Loucy (cell line): ENCODE results near the gene PTPN3.

ENCODE experiments used
- H2AFZ ChIP-seq: fragments of 200-600 bp; sonication (generic); 2 replicates; pipeline ENCODE4 v1.6.0; 2016; ENCODE audit warnings: antibody characterized with exemption, mild to moderate bottlenecking, low read length, moderate library complexity
- H3F3A ChIP-seq: fragments of 200-600 bp; 2 replicates; pipeline ENCODE4 v1.6.0; 2016; ENCODE audit warnings: antibody characterized with exemption, low read depth, mild to moderate bottlenecking
- H3K27me3 ChIP-seq: fragments of 200-600 bp; sonication (generic); 2 replicates; pipeline ENCODE4 v1.6.1; 2014; ENCODE audit warnings: low read length, mild to moderate bottlenecking; ENCODE audit not compliant: insufficient read depth, poor library complexity, severe bottlenecking
- H3K36me3 ChIP-seq: fragments of 200-600 bp; sonication (generic); 2 replicates; pipeline ENCODE4 v1.6.1; 2016; ENCODE audit warnings: low read length; ENCODE audit not compliant: insufficient read depth
- H3K4me1 ChIP-seq: fragments of 200-600 bp; sonication (generic); 2 replicates; pipeline ENCODE4 v1.5.1; 2014; ENCODE audit warnings: low read length, mild to moderate bottlenecking; ENCODE audit not compliant: insufficient read depth, poor library complexity, severe bottlenecking
- H3K4me2 ChIP-seq: fragments of 200-600 bp; sonication (generic); 2 replicates; pipeline ENCODE4 v1.6.0; 2014; ENCODE audit warnings: antibody characterized with exemption, low read length, low read depth, mild to moderate bottlenecking; ENCODE audit not compliant: poor library complexity, severe bottlenecking
- H3K4me3 ChIP-seq: fragments of 200-600 bp; sonication (generic); 2 replicates; pipeline ENCODE4 v1.5.1; 2014; ENCODE audit warnings: low read length, mild to moderate bottlenecking, mixed read lengths; ENCODE audit not compliant: poor library complexity, severe bottlenecking
- H3K79me2 ChIP-seq: fragments of 200-600 bp; sonication (generic); 2 replicates; pipeline ENCODE4 v1.6.1; 2014; ENCODE audit warnings: low read length; ENCODE audit not compliant: insufficient read depth
- H3K9ac ChIP-seq: fragments of 200-600 bp; sonication (generic); 2 replicates; pipeline ENCODE4 v1.6.0; 2014; ENCODE audit warnings: mild to moderate bottlenecking, low read depth, low read length, moderate library complexity; ENCODE audit not compliant: poor library complexity, severe bottlenecking
- H3K9me2 ChIP-seq: fragments of 200-600 bp; sonication (generic); replicated peaks from 2 replicates; pipeline ENCODE4 v1.6.1; 2016; ENCODE audit warnings: low read depth, low read length, mixed read lengths
- H3K9me3 ChIP-seq: fragments of 200-600 bp; sonication (generic); 2 replicates; pipeline ENCODE4 v1.6.1; 2014; ENCODE audit warnings: mild to moderate bottlenecking, antibody characterized with exemption, low read length, low read depth; ENCODE audit not compliant: insufficient read depth
- H4K20me1 ChIP-seq: fragments of 200-600 bp; sonication (generic); 2 replicates; pipeline ENCODE4 v1.6.0; 2014; ENCODE audit warnings: antibody characterized with exemption, low read length, mild to moderate bottlenecking; ENCODE audit not compliant: insufficient read depth, poor library complexity, severe bottlenecking
- EZH2phosphoT487 ChIP-seq: fragments of 200-600 bp; IDR thresholded peaks from 2 replicates; pipeline ENCODE4 v1.6.1; 2018; ENCODE audit warnings: antibody characterized with exemption, mild to moderate bottlenecking, moderate library complexity, borderline replicate concordance
- TF ChIP-seq, protein P1 (sequence below): fragments of 200-600 bp; sonication (generic); conservative IDR thresholded peaks from 2 replicates; pipeline ENCODE4 v1.5.1; 2014; ENCODE audit warnings: mild to moderate bottlenecking, antibody characterized with exemption, low read length

Gene PTPN3

GRCh38 chr9:109499631-109500410 lies 1.7 kb upstream of the PTPN3 start:
- Histone ChIP-seq H3F3A (no peaks in the 10 kb centered on the region), H3K27me3 (no peaks in the 10 kb centered on the region), H3K4me2 (no peak overlapping the region), H3K4me3 (no peak overlapping the region), H3K36me3 (no peaks in the 10 kb centered on the region), H3K9me3 (no peaks in the 10 kb centered on the region), H4K20me1 (no peaks in the 10 kb centered on the region), H3K9me2 (no peaks in the 10 kb centered on the region), H3K79me2 (no peaks in the 10 kb centered on the region), H3K9ac (no peak overlapping the region), H3K4me1 (no peaks in the 10 kb centered on the region), H2AFZ (no peak overlapping the region)
- TF ChIP-seq, protein P1, sequence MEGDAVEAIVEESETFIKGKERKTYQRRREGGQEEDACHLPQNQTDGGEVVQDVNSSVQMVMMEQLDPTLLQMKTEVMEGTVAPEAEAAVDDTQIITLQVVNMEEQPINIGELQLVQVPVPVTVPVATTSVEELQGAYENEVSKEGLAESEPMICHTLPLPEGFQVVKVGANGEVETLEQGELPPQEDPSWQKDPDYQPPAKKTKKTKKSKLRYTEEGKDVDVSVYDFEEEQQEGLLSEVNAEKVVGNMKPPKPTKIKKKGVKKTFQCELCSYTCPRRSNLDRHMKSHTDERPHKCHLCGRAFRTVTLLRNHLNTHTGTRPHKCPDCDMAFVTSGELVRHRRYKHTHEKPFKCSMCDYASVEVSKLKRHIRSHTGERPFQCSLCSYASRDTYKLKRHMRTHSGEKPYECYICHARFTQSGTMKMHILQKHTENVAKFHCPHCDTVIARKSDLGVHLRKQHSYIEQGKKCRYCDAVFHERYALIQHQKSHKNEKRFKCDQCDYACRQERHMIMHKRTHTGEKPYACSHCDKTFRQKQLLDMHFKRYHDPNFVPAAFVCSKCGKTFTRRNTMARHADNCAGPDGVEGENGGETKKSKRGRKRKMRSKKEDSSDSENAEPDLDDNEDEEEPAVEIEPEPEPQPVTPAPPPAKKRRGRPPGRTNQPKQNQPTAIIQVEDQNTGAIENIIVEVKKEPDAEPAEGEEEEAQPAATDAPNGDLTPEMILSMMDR: no peak
- TF ChIP-seq EZH2phosphoT487: no peak

DNA sequence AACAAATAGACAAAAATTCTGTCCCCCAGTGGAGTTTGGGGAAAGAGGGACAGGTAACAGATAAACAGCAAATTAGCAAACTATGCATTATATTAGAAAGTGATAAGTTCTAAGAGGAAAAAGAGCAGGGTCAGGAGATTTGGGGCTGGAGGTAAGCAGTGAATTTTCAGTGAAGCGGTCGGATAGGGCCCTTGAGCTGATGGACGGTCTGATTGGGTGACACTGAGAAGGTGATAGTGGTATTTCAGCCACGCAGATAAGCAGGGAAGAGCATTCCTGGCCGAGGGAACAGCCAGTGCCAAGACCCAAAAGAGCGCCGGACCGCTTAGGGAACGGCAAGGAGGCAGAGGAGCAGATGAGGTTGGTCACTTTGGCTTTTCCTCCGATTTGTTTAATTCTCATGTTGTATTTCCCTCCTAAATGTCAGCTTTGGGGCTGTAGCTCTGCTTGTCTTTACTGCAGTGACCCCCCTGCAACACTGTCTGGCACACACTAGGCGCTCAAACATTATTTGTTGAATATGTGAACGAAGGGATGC lies 1.1 kb upstream of the PTPN3 start:
- H3K79me2 ChIP-seq: no peaks in the 10 kb centered on the region
- no peaks in the 10 kb centered on the region for H4K20me1 ChIP-seq
- no peak overlapping the region for H3K4me3 ChIP-seq
- H3K9ac ChIP-seq: no peak overlapping the region
- TF ChIP-seq, protein P1: no peak
- TF ChIP-seq EZH2phosphoT487: no peak
- H3K27me3 ChIP-seq: no peaks in the 10 kb centered on the region
- no peak overlapping the region for H3K4me2 ChIP-seq
- no peaks in the 10 kb centered on the region for H3F3A ChIP-seq
- H3K9me3 ChIP-seq: no peaks in the 10 kb centered on the region
- H3K9me2 ChIP-seq: no peaks in the 10 kb centered on the region
- H3K36me3 ChIP-seq: no peaks in the 10 kb centered on the region
- H2AFZ ChIP-seq: no peak overlapping the region
- H3K4me1 ChIP-seq: no peaks in the 10 kb centered on the region

DNA sequence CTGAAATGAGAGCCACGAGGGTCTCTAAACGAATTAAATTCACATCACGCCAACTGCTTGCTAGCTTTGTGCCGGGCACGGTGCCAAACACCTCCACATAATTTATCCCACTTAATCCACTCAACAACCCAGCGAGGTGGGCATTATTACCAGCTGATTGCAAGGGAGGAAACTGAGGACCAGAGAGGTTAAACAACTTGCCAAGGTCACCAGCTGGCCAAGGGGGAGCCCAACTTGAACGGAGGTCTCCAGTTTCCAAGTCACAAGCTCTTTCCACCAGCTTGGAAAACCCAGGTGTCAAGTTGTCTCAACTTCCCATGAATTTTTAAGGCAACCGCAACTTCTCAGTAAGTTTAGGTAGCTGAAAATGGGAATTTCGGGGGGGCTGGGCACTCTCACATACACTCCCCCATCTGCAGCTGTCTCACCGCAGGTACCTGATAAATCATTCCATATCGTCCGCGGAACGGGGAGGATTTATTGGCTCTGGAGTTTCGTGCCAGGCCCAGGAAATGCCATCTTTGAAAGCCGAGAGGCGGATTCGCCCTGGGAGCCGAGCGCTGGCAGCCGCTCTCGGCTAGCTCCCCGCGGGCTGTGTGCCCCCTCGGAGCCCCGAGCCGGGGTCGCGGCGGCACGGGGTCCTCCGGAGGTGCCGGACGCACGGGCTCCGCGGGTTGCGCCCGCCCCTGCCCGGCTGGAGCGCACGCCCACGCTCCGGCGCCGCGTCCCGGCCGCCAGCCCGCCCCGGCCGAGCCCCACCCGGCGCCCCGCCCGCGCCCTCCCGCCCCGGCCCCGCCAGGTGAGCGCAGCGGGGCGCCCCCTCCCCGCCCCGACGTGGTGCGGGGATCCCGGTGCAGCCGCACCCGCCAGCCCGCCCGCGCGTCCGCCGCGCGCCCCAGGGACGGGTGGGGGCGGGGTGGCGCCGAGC lies 617 bp downstream of the PTPN3 start:
- Histone ChIP-seq H3K27me3 (no peaks in the 10 kb centered on the region), H3K36me3 (no peaks in the 10 kb centered on the region), H2AFZ (no peak overlapping the region), H3F3A (no peaks in the 10 kb centered on the region), H3K4me2 (no peak overlapping the region), H3K4me3 (no peak overlapping the region), H3K4me1 (no peaks in the 10 kb centered on the region), H3K9ac (no peak overlapping the region), H3K79me2 (no peaks in the 10 kb centered on the region), H4K20me1 (no peaks in the 10 kb centered on the region), H3K9me2 (no peaks in the 10 kb centered on the region), H3K9me3 (no peaks in the 10 kb centered on the region)
- TF ChIP-seq EZH2phosphoT487: no peak
- TF ChIP-seq, protein P1: no peak
